Body of pancreas (tissue), 4 donors: ENCODE data around the gene MOXD1.

Experiments used
- CTCF ChIP-seq, 7 experiments: fragments of 450-650 bp in 4 of 7; fragments of 200-600 bp in 3 of 7; sonication (generic) in 3 of 7; IDR thresholded peaks; one replicate each; pipeline ENCODE4 v1.5.1; 2016 to 2019; ENCODE audit warnings: antibody characterized with exemption in 7 of 7
- POLR2A ChIP-seq, 3 donors: fragments of 450-650 bp; IDR thresholded peaks; one replicate each; pipeline ENCODE4 v1.6.1; 2016; ENCODE audit warnings: antibody characterized with exemption in 3 of 3, mild to moderate bottlenecking in 2 of 3

DNA sequence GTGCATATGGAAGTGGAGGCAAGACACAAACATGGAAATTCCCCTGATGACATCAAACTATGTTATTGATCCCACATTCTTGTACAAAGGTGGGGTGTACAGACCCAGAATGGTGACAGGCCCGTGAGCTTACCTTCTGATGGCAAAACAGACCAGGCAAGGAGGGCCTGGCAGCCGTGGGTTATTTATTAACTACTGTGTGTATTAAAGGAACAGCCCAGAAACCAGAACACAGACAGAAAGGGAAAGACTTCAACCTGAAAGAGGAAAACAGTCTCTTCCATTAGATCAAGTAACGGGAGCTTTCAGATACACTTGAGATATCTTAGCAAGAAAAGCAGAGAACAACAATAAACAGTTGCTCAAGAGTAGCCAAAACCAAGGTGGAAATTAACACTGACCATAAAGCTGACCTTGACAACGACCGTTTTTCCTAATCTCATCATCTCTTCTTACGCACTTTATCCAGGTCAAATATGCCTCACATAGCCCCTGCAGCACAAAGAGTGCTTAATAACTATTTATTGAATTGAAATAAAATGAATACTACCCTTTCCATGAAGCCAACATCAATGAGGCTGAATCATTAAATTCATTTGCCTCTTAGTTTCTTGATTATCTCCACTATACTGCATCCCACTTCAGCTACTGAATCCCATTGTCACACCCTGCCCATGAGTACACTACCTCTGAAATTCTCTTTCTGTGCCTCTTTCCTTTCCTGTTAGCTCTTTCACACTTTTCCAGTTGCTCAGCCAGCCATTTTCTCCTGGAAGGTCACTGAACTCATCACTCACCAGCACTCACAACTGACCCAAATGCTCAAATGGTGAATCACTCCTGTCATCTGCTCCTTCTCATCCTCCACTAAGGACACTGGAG lies 67.4 kb downstream of the MOXD1 start:
- TF ChIP-seq CTCF (IDR thresholded peaks at IDR 0.05) (no peak), POLR2A (IDR thresholded peaks at IDR 0.05) (no peak)
